Measurements from ENCODE around the gene CELF1. TPM values are rescaled to one million over a fixed set of nuclear protein-coding genes. Genes with fewer than 3 reads are reported as not detected.

Gene CELF1
- polyA plus RNA-seq, 1 donor from 2014 or later: 209 TPM

DNA sequence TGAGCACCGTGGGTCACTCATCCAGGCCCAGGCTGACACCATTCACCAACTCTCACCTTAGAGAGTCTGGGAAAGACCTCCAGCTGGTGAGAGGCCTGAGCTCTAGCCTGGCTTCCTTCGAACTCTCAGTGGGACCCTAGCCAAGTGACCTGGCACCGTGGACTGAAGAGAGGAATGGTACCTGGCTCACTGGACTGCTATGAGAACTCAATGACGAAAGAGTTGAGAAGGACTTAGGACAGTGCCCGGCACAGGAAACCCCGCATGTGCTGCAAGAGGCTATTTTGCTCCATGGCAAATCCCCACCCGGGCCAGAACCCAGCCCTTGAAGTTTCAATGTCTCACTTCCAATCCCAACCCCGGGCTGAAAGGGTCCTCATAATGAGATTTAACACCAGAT lies 103.4 kb downstream of the CELF1 start:
- no peak overlapping the region for H3K4me3 ChIP-seq (ENCODE audit: low read length)
- no peak overlapping the region for H2AFZ ChIP-seq (ENCODE audit: low read depth, low read length)
- H3K36me3 ChIP-seq (ENCODE audit: insufficient read depth, low read length): no peaks in the 10 kb centered on the region
- no peak overlapping the region for H3K27ac ChIP-seq (ENCODE audit: low read length)
- no peaks in the 10 kb centered on the region for H4K20me1 ChIP-seq (ENCODE audit: insufficient read depth)
- H3F3A ChIP-seq (ENCODE audit: insufficient read depth, low read length, poor library complexity, severe bottlenecking): no peaks in the 10 kb centered on the region
- no peaks in the 10 kb centered on the region for H3K27me3 ChIP-seq (ENCODE audit: insufficient read depth, low read depth, low read length)
- no peaks in the 10 kb centered on the region for H3K9me3 ChIP-seq (ENCODE audit: low read length)
- H3K9ac ChIP-seq (ENCODE audit: low read length): no peak overlapping the region
- no peak for TF ChIP-seq TAF1 (IDR thresholded peaks at IDR 0.05; ENCODE audit: low read depth)
- TF ChIP-seq CTCF (IDR thresholded peaks at IDR 0.05; ENCODE audit: poor library complexity, severe bottlenecking): no peak
- TF ChIP-seq, protein P1, sequence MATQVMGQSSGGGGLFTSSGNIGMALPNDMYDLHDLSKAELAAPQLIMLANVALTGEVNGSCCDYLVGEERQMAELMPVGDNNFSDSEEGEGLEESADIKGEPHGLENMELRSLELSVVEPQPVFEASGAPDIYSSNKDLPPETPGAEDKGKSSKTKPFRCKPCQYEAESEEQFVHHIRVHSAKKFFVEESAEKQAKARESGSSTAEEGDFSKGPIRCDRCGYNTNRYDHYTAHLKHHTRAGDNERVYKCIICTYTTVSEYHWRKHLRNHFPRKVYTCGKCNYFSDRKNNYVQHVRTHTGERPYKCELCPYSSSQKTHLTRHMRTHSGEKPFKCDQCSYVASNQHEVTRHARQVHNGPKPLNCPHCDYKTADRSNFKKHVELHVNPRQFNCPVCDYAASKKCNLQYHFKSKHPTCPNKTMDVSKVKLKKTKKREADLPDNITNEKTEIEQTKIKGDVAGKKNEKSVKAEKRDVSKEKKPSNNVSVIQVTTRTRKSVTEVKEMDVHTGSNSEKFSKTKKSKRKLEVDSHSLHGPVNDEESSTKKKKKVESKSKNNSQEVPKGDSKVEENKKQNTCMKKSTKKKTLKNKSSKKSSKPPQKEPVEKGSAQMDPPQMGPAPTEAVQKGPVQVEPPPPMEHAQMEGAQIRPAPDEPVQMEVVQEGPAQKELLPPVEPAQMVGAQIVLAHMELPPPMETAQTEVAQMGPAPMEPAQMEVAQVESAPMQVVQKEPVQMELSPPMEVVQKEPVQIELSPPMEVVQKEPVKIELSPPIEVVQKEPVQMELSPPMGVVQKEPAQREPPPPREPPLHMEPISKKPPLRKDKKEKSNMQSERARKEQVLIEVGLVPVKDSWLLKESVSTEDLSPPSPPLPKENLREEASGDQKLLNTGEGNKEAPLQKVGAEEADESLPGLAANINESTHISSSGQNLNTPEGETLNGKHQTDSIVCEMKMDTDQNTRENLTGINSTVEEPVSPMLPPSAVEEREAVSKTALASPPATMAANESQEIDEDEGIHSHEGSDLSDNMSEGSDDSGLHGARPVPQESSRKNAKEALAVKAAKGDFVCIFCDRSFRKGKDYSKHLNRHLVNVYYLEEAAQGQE (IDR thresholded peaks at IDR 0.05; ENCODE audit: borderline replicate concordance): no peak
- TF ChIP-seq SMC3 (conservative IDR thresholded peaks at IDR 0.05; ENCODE audit: poor library complexity): no peak
- TF ChIP-seq RAD21 (conservative IDR thresholded peaks at IDR 0.05): no peak
- TF ChIP-seq MXI1 (conservative IDR thresholded peaks at IDR 0.05; ENCODE audit: poor library complexity, severe bottlenecking): no peak
- no peak for TF ChIP-seq POLR2AphosphoS5 (IDR thresholded peaks at IDR 0.05)
- no peak for TF ChIP-seq EP300 (conservative IDR thresholded peaks at IDR 0.05; ENCODE audit: poor library complexity, severe bottlenecking)
- TF ChIP-seq EZH2 (IDR thresholded peaks at IDR 0.05; ENCODE audit: borderline replicate concordance, insufficient read depth, low read length, poor library complexity, severe bottlenecking): no peak
- no peaks in the 10 kb centered on the region for H3K79me2 ChIP-seq (replicated peaks; ENCODE audit: insufficient read depth, low read length)
- H3K9me2 ChIP-seq (ENCODE audit: insufficient read depth, low read length): no peaks in the 10 kb centered on the region
- no peak overlapping the region for H3K4me2 ChIP-seq (ENCODE audit: low read length)

DNA sequence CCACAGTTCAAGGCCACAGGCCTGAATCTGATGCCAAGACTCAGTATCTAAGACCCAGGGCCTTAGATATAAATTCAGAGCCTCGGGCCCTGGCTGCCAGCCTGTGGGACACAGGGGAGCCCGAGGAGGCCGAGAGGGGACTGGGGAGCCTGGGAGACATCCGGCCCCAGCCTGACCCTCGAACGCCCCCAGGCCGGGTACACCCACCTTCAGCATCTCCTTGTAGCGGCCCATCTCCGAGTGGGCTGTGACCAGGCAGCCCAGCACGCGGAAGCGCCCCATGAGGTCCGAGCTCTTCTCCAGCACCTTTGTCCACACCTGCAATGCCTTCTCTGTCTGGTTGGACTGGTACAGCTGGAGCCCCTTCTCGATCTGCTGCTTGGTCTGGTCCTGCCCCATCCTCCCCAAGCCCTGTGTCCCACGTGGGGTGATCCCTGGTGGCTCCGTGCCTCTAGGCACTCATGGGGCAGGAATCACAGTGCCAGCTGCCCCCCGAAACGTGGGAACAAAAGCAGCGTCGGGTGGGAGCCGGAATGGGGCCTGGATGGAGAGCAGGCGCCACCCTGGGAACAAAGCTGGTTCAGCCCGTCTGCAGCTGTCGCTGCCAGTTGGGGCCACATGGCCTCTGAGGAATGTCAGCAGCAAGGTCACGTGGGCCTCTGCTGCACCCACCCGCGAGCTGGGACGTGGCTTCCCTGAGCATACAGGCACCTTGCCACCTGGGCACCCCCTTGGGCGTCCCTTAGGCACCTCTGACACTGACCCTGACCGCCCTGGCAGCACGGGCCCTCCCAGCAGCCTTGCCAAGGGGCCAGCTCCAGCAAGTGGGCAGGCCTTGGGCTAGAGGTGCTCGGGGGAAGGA lies 104.1 kb downstream of the CELF1 start, which contains the start of gene RAPSN:
RAPSN (minus strand) TSS at position 571 of the 862 bp plus-strand sequence; CDS start at position 399, 172 bp downstream.
- H3K27ac ChIP-seq (ENCODE audit: low read length): no peak within 1 kb of the TSS
- H3K4me2 ChIP-seq (ENCODE audit: low read length): no peak within 1 kb of the TSS

More for the DNA sequence above, 104.1 kb downstream of the CELF1 start, which contains the start of gene RAPSN:
- no peaks in the 10 kb centered on the region for H3K36me3 ChIP-seq (ENCODE audit: insufficient read depth, low read length)
- H3K79me2 ChIP-seq (replicated peaks; ENCODE audit: insufficient read depth, low read length): no peaks in the 10 kb centered on the region
- H3K9me3 ChIP-seq (ENCODE audit: low read length): no peaks in the 10 kb centered on the region
- no peaks in the 10 kb centered on the region for H4K20me1 ChIP-seq (ENCODE audit: insufficient read depth)
- H2AFZ ChIP-seq (ENCODE audit: low read depth, low read length): no peak within 1 kb of the TSS
- no peak within 1 kb of the TSS for H3K4me3 ChIP-seq (ENCODE audit: low read length)
- H3K27me3 ChIP-seq (ENCODE audit: insufficient read depth, low read depth, low read length): no peaks in the 10 kb centered on the region
- H3F3A ChIP-seq (ENCODE audit: insufficient read depth, low read length, poor library complexity, severe bottlenecking): no peaks in the 10 kb centered on the region
- H3K9me2 ChIP-seq (ENCODE audit: insufficient read depth, low read length): no peaks in the 10 kb centered on the region
- TF ChIP-seq CTCF (IDR thresholded peaks at IDR 0.05; ENCODE audit: poor library complexity, severe bottlenecking) (no peak), TAF1 (IDR thresholded peaks at IDR 0.05; ENCODE audit: low read depth) (no peak), SMC3 (conservative IDR thresholded peaks at IDR 0.05; ENCODE audit: poor library complexity) (no peak), RAD21 (conservative IDR thresholded peaks at IDR 0.05) (no peak), EZH2 (IDR thresholded peaks at IDR 0.05; ENCODE audit: borderline replicate concordance, insufficient read depth, low read length, poor library complexity, severe bottlenecking) (no peak), EP300 (conservative IDR thresholded peaks at IDR 0.05; ENCODE audit: poor library complexity, severe bottlenecking) (no peak), MXI1 (conservative IDR thresholded peaks at IDR 0.05; ENCODE audit: poor library complexity, severe bottlenecking) (no peak), POLR2AphosphoS5 (IDR thresholded peaks at IDR 0.05) (no peak)
- TF ChIP-seq, protein P1 (IDR thresholded peaks at IDR 0.05; ENCODE audit: borderline replicate concordance): no peak
- no peak within 1 kb of the TSS for H3K9ac ChIP-seq (ENCODE audit: low read length)

Measured in neural cell (in vitro differentiated cells).